SU-DHL-6 (cell line): ENCODE data around the gene SURF2.

Source experiments
- H2AFZ ChIP-seq: fragments of 200-600 bp; sonication (generic); 2 replicates; pipeline ENCODE4 v1.6.1; 2014; ENCODE audit warnings: low read depth, mild to moderate bottlenecking, moderate library complexity, mixed read lengths, antibody characterized with exemption, low read length; ENCODE audit not compliant: severe bottlenecking
- H3F3A ChIP-seq: fragments of 200-600 bp; shearing (Covaris generic); 2 replicates; pipeline ENCODE4 v1.6.0; 2016; ENCODE audit warnings: antibody characterized with exemption, mild to moderate bottlenecking; ENCODE audit not compliant: insufficient read depth
- H3K27ac ChIP-seq: fragments of 200-600 bp; sonication (generic); 2 replicates; pipeline ENCODE4 v1.5.1; 2016; ENCODE audit warnings: low read depth, mild to moderate bottlenecking, low read length, moderate library complexity, mixed read lengths
- H3K27me3 ChIP-seq: fragments of 200-600 bp; sonication (generic), shearing (Covaris generic); 2 replicates; pipeline ENCODE4 v1.6.0; 2014; ENCODE audit warnings: mild to moderate bottlenecking, low read length
- H3K36me3 ChIP-seq: fragments of 200-600 bp; sonication (generic); 2 replicates; pipeline ENCODE4 v1.6.1; 2014; ENCODE audit warnings: mild to moderate bottlenecking, low read length, mixed read lengths
- H3K4me2 ChIP-seq: fragments of 300-600, 200-600 bp; shearing (Covaris generic), sonication (generic); 2 replicates; pipeline ENCODE4 v1.6.0; 2014; ENCODE audit warnings: low read length, low read depth, mild to moderate bottlenecking; ENCODE audit not compliant: poor library complexity, severe bottlenecking
- H3K4me3 ChIP-seq: fragments of 200-600 bp; sonication (generic); 2 replicates; pipeline ENCODE4 v1.5.1; 2014; ENCODE audit warnings: antibody characterized with exemption, low read length, mild to moderate bottlenecking, mixed read lengths; ENCODE audit not compliant: insufficient read depth, poor library complexity, severe bottlenecking
- H3K79me2 ChIP-seq: fragments of 200-600 bp; sonication (generic); 2 replicates; pipeline ENCODE4 v1.6.1; 2014; ENCODE audit warnings: mild to moderate bottlenecking, low read length, moderate library complexity; ENCODE audit not compliant: insufficient read depth
- H3K9ac ChIP-seq: fragments of 200-600 bp; sonication (generic); 2 replicates; pipeline ENCODE4 v1.7.0; 2014; ENCODE audit warnings: mild to moderate bottlenecking, low read length
- H3K9me2 ChIP-seq: fragments of 200-600 bp; sonication (generic); replicated peaks from 2 replicates; pipeline ENCODE4 v1.6.1; 2014; ENCODE audit warnings: low read length; ENCODE audit not compliant: insufficient read depth
- H3K9me3 ChIP-seq: fragments of 200-600 bp; sonication (generic); 2 replicates; pipeline ENCODE4 v1.6.1; 2014; ENCODE audit warnings: low read length, mixed read lengths; ENCODE audit not compliant: insufficient read depth
- H4K20me1 ChIP-seq: fragments of 200-600 bp; sonication (generic); 2 replicates; pipeline ENCODE4 v1.6.1; 2014; ENCODE audit warnings: low read depth, mild to moderate bottlenecking, antibody characterized with exemption, low read length, moderate library complexity, mixed read lengths
- EZH2phosphoT487 ChIP-seq: fragments of 200-600 bp; sonication (generic), shearing (Covaris generic); conservative IDR thresholded peaks from 2 replicates; pipeline ENCODE4 v1.6.1; 2018; ENCODE audit warnings: mild to moderate bottlenecking, antibody characterized with exemption, low read length, moderate library complexity, mixed read lengths
- TF ChIP-seq, protein P1 (sequence below): fragments of 200-600 bp; sonication (generic); IDR thresholded peaks from one replicate; pipeline ENCODE4 v1.5.1; 2017; ENCODE audit warnings: antibody characterized with exemption, mild to moderate bottlenecking, low read length, moderate library complexity; ENCODE audit not compliant: insufficient read depth, poor library complexity, severe bottlenecking

The SURF2 gene

GRCh38 chr9:133403766-133404453, 47.6 kb downstream of the SURF2 start:
- no peaks in the 10 kb centered on the region for H3F3A ChIP-seq
- no peaks in the 10 kb centered on the region for H3K79me2 ChIP-seq
- no peaks in the 10 kb centered on the region for H3K27me3 ChIP-seq
- no peak overlapping the region for H3K27ac ChIP-seq
- H3K9me2 ChIP-seq: no peaks in the 10 kb centered on the region
- no peaks in the 10 kb centered on the region for H4K20me1 ChIP-seq
- H3K9ac ChIP-seq: no peak overlapping the region
- no peaks in the 10 kb centered on the region for H3K9me3 ChIP-seq
- no peak overlapping the region for H3K4me2 ChIP-seq
- TF ChIP-seq, protein P1, sequence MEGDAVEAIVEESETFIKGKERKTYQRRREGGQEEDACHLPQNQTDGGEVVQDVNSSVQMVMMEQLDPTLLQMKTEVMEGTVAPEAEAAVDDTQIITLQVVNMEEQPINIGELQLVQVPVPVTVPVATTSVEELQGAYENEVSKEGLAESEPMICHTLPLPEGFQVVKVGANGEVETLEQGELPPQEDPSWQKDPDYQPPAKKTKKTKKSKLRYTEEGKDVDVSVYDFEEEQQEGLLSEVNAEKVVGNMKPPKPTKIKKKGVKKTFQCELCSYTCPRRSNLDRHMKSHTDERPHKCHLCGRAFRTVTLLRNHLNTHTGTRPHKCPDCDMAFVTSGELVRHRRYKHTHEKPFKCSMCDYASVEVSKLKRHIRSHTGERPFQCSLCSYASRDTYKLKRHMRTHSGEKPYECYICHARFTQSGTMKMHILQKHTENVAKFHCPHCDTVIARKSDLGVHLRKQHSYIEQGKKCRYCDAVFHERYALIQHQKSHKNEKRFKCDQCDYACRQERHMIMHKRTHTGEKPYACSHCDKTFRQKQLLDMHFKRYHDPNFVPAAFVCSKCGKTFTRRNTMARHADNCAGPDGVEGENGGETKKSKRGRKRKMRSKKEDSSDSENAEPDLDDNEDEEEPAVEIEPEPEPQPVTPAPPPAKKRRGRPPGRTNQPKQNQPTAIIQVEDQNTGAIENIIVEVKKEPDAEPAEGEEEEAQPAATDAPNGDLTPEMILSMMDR: peak; percentile 55
- TF ChIP-seq EZH2phosphoT487: no peak
- H3K4me3 ChIP-seq: no peak overlapping the region
- H3K36me3 ChIP-seq: no peaks in the 10 kb centered on the region
- H2AFZ ChIP-seq: no peak overlapping the region

DNA sequence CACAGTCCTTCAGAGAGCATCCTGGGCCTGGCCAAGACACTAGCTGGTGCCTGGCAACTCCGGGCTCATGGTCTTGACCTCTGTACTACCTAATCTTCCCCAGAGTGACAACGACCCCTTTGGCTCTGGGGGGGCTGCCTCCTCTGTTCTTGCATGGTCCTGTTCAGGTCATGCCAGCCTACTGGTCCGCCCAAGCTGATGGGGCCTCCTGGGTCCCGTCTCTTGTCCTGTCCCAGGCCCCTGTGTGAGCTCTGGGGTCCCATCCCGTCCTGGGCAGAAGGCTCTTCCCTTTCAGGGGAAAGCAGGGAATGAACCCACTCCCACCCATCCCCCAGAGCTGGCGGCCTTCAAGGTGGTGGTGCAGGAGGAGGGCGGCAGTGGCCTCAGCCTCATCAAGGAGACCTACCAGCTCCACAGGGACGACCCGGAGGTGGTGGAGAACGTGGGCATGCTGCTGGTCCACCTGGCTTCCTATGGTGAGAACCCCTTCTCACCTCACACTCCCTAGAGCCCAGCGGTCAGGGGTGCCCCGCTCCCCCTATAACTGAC, 48.2 kb downstream of the SURF2 start:
- Histone ChIP-seq H3K9me2 (no peaks in the 10 kb centered on the region), H3K9ac (no peak overlapping the region), H3K4me2 (no peak overlapping the region), H3K9me3 (no peaks in the 10 kb centered on the region), H3K27ac (no peak overlapping the region), H3K27me3 (no peaks in the 10 kb centered on the region), H4K20me1 (no peaks in the 10 kb centered on the region), H3K79me2 (no peaks in the 10 kb centered on the region), H3F3A (no peaks in the 10 kb centered on the region), H3K36me3 (no peaks in the 10 kb centered on the region), H3K4me3 (no peak overlapping the region), H2AFZ (no peak overlapping the region)
- TF ChIP-seq EZH2phosphoT487: no peak

- no peak overlapping the region for H3K27ac ChIP-seq
- H3K9ac ChIP-seq: no peak overlapping the region
- no peaks in the 10 kb centered on the region for H3F3A ChIP-seq
- no peaks in the 10 kb centered on the region for H3K27me3 ChIP-seq
- no peaks in the 10 kb centered on the region for H3K9me3 ChIP-seq
- no peaks in the 10 kb centered on the region for H3K36me3 ChIP-seq
- H3K9me2 ChIP-seq: no peaks in the 10 kb centered on the region
- no peak overlapping the region for H2AFZ ChIP-seq
- H3K4me2 ChIP-seq: no peak overlapping the region
- H3K4me3 ChIP-seq: no peak overlapping the region
- TF ChIP-seq, protein P1: no peak
- no peak for TF ChIP-seq EZH2phosphoT487
- H3K79me2 ChIP-seq: no peaks in the 10 kb centered on the region
- H4K20me1 ChIP-seq: no peaks in the 10 kb centered on the region
These were observed 49.4 kb downstream of the SURF2 start for GRCh38 chr9:133405508-133406438.
